HCEC 1CT (cell line): ENCODE results near the gene FXYD1.
"Not testable (repeated sequence)": the region's sequence is repeated elsewhere in the genome, so short reads cannot be mapped to it uniquely, and the experiment has no call there.

Experiments
- DNase-seq: peaks from one replicate; pipeline ENCODE4 v3.0.0-alpha.2; 2017

The FXYD1 gene

DNA sequence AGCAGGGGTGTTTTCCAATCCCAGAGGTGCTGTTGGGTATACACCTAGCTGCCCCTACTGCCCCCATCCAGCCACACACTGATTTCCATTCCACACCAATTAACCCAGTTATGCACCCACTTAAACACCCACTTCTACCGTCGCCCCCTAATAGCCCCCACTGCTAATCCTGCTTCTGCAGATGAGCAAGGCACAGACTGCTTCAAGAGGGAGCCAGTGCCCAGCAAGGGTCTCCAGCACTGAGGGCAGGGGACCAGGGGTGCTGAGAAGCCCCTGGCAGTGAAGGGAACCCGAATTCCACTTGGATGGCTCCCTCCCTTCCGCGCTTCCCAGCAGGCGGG is 5.6 kb downstream of the FXYD1 start:
- DNase-seq: no peak

DNA sequence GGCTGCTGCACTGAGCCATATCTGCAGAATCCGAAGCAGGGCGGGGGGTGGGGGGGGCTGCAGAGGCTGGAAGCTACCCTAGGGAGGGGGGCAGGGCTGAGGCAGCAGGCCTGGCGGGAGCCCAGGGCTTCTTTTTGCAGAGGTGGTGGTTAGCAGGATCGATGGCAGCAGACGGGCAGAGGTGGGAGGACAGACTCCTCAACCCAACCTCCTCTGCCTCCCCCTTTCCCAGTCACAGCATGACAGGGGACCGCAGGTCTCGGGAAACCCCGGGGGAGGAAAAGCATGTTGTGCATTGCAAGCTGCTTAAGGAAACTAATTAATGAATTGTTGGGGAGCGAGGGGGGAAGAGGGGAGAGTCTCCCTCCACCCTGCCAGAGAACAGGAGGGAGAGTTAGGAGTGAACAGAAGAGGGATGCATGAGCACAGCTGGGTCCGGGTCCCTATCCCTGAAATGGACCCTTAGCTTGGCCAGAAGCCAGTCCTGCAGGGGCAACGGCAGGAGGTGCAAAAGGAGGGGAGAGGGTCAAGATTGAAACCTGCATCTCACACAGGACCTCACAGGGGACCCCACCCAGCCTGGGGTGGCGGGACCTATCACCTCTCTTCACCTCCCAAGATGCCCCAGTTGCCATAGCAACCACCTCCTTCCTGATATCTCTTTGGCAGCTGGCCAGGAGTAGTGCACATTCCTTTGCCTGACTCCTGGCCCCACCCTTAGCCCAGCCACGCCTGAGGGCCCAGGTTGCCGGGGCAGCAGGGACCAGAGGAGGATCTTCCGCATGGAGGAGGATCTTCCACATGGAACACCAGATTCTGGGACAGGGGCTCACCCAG is 6.2 kb downstream of the FXYD1 start:
- no peak for DNase-seq

GRCh38 chr19:35146746-35147459 is 8.3 kb downstream of the FXYD1 start:
- DNase-seq: no peak

DNA sequence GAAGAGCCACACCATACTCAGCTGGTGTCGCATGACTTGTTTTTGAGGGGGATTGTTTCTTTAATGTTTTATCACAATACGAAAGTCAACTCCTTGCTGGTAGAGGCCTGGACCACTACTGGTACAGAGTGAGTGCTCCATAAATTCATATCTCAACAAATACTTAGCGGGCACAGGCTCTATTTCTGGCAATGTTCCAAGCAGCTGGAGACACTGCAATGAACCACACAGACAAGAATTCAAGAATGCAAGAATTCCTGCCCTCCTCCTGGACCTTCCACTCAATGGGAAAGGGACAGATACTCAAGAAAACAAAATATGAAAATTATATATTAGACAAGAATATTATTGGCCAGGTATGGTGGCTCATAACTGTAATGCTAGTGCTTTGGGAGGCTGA is 10.8 kb downstream of the FXYD1 start:
- no peak for DNase-seq

DNA sequence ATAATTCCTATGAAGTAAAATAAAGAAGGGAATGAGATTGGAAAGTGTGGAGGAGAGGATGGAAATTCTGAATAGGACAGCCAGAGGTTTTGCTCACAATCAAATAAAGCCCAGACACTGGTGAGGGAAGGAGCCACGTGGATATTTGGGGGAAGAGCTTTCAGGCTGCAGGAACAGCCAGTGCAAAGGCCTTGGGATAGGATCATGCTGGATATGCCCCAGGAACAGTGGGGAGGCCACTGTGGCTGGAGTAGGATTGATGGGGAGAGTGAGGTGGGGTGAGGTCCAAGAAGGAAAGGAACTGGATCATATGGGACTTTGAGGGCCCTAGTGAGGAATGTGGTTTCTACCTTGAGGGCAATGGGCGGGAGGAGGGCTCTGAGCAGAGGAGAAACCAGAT is 11.8 kb downstream of the FXYD1 start:
- no peak for DNase-seq

GRCh38 chr19:35151273-35152065 is 12.8 kb downstream of the FXYD1 start:
- DNase-seq: no peak

- not testable (repeated sequence) for DNase-seq
These were observed 14.5 kb downstream of the FXYD1 start for GRCh38 chr19:35153129-35153522.

DNA sequence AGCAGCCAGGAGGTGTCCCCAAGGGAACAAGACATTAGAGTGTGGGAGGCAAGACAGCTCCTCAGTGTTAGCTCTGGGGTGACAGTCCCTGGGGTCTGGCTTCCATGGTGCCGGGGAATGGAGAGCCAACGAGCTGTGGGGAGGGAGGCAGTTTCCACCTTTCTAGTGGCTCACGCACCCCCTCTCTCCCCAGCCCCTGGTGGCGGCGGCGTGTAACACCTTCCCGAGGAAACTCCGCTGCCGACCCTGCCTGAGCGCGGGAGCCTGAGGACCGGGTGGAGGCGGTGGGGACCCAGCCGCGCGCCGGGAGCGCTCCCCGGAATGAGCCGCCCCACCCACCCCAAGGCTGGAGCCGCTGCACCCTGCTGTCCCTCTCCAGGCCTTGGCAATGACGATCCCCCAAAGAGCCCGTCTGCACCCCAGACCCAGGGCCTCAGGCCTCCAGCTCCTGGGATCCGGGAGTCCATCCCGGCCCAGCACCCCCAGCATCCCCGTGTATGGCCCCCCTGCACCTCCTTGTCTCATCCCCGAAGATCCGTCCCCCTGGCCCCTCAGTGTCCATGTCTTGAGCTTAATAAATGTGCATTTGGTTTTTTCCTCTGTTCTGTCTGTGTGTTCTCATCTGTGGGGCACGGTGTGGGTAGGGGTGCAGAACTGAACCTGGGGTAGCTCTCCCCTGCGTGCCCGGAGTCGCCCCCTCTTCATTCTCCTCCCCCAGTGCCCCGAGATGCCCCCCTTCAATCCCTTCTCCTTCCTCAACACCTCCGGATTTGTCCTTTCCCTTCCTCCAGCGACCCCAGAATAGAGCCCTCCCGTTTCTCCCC is 15.3 kb downstream of the FXYD1 start:
- DNase-seq: peak; percentile 48

GRCh38 chr19:35154525-35155406 is 16.1 kb downstream of the FXYD1 start, which contains the start of gene FXYD5:
Gene FXYD5, plus strand, starts transcription at chr19:35154735. Its CDS starts 816 bp downstream, at chr19:35155551.
- DNase-seq: peak; percentile 73

DNA sequence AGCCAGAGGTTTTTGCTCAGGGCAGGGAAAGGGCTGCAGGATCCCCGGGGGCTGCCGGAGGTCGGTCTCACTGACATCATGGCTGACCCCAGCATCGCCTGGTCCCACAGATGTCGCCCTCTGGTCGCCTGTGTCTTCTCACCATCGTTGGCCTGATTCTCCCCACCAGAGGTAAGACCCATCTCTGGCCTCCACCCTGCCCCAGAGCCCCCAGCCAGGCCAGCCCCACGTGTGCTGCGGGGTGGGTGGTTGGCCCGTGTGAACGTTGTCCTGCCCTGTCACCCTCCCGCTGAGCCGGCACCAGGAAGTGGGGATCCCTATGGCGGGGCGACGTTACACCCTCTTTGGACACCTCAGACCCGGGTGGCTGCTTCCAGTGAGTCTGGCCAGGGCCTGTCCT is 16.8 kb downstream of the FXYD1 start:
- no peak for DNase-seq

DNA sequence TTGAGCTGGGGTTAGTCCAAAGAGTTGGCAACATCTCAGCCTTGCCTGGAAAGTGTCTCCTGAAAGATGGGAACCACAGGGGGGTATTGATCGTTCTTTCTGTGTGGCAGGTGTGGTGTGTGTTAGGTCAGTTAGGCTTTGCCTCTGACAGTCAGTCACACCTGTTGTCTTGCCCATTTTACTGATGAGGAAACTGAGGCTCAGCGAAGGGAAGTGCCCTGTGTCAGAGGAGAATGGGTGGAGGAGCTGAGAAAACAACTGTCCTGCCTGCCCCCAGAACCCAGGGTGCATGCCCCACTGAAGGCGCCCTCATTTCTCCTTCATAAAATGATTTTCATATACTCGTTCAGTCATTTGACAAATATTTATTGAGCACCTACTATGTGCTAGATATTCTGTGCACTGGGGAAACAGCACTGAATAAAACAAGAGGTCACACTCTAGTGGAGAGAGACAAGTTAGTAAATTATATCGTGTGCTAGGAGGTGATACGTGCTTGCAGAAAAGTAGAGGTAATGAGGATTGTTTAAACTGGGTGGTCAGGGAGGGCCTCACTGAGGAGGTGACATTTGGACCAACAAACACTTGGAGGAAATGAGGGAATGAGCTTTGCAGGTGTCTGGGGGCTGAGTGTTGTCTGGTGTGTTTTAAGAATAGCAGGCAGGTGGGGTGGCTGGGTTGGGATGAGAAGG is 17.5 kb downstream of the FXYD1 start:
- DNase-seq: no peak

DNA sequence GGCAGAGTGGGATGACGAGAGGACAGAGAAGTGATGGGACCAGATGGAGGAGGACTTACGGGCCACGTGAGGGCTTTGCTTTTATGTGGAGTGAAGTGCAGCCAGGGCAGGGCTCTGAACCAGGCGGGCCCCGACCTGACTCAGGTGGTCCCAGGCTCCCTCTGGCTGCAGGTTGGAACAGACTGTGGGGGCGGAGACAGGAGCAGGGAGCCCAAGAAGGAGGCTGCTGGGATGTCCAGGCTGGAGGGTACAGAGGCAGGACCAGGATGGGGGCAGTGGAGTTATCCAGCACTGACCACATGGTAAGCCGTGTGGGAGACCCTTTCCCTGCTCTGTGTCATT is 18.0 kb downstream of the FXYD1 start:
- DNase-seq: no peak

DNA sequence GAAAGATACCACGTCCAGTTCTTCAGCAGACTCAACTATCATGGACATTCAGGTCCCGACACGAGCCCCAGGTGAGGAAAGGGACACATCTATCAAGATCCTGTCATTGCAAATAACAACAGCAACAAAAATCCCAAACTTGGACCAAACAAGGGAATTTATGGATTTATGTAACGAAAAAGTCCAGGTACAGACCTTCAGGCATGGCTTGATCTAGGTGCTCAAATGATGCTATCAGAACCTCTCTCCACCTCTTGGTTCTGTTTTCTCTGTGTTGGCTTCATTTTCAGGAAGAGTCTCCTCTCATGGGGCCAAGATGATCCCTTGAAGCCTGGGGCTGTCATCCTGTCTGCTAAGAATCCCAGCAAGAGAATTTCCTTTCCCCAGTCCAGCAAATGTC is 18.8 kb downstream of the FXYD1 start:
- DNase-seq: no peak

DNA sequence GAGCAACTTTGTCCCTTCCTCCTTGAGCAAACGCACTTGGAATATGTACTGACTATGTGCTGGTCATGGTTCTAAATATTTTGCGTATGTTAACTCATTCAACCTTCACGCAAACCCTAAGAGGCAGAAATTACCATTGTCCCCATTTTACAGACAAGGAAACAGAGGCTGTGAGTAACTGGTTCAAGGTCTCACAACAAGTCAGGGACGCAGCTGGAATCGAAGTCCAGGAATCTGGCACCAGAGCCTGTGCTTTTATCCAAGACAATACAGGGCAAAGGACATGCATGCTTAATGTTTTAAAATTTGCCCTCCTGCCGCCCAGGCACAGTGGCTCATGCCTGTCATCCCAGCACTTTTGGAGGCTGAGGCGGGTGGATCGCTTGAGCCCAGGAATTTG is 21.0 kb downstream of the FXYD1 start:
- no peak for DNase-seq

DNA sequence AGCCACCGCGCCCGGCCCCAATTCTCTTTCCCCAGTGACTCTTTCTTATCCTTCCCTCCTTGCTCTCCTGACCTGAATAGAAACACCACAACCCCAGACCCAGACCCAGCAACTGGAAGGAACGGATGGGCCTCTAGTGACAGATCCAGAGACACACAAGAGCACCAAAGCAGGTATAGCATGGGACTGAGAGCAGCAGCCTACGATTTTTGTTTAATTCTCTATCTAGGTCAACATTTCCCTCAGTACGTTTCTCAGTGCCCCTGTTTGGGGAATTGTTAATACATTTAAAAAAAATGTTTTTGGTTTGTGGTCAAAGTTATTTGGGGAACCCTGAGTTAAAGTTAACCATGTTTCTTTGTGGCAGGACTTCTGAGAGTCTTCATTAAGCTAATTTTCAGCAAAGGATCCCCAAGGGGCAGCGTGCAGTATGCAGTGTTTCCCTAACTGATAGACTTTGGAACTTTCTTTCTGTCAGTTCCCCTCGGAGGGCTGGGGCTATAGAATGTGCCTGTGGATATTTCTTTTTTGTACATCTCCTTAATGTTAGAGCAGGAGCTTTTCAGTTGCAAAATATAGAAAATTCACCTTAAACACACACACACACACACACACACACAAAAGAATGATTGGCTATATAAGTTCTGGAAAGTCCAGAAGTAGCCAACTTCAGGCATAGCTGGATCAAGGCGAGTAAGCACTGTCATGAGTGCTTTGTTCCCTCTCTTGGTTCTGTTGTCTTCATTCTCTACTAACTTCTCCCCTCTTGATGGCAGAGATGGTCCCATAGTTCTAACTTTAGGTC is 22.2 kb downstream of the FXYD1 start:
- no peak for DNase-seq

DNA sequence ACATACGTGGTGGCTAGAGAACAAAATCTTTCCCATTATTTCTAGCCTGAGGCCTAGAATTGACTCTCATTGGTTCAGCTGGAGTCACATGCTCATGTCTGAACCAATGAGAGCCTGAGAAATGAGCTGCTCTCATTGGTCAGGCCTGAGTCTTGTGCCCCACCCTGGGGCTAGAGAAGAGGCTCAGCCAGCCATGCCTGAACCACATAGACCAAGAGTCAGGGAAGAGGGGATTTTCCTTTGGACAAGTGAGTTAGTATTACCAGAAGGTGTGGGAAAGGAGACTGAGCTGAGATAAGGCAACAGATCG is 22.8 kb downstream of the FXYD1 start:
- no peak for DNase-seq

DNA sequence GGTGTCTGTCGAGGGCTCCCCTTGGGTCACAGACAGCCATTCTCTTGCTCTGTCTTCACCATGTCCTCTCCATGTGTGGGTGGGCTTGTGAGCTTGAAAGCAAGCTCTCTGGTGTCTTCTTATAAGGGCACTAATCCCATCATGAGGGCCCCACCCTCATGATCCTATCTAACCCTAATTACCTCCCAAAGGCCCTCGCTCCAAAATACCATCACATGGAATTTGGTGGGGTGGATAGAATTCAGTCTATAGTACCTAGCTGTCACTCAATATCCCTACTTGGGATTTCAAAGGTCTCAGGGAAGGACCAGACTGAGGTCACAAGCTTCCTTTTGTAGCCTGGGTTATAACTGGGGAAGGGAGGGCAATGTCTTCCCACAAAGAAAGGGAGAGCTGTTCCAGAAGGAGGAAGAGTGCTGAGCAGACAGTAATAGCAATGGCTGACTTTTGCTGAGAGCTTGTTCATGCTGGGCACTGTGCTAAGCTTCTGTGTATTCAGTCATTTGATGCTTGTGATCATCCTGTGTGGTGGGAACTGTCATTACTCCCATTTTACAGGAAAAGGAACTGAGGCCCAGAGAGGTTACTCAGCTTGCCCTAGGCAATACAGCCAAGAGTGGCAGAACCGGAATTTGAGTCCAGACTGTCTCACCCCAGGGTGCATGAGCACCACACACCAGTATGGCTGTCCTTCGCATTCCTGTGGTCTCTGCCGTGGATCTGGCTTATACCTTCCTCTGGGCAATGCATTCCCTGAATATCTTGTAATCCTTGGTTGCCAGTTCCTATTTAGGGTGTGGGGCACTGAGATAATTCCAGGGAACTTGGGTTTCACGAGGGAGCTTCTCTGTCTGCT is 24.1 kb downstream of the FXYD1 start:
- no peak for DNase-seq

DNA sequence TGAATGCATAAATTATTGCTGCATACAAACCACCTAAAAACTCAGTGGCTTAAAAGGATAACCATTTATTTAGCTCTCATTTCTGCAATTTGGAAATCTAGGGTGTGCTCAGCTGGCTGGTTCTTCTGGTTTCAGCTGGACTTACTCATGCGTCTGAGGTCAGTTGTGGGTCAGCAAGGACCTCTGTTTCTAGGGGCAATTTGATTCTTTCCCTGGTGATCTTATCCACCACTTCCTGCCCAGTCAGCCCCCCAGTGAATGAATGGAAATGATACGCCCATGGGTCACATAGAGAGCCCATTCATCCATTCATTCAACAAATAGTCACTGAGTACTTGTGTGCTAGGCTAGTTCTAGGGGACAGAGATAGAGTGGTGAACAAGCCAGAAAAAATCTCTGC is 25.8 kb downstream of the FXYD1 start:
- DNase-seq: no peak
